Kidney glomerular epithelial cell (primary cell): ENCODE data around the gene DPEP2.
"Not testable (repeated sequence)": the region's sequence is repeated elsewhere in the genome, so short reads cannot be mapped to it uniquely, and the experiment has no call there.

Experiments used
- DNase-seq: peaks from one replicate; lab custom pipeline; 2025; lab: John Stamatoyannopoulos, UW

DPEP2 gene

DNA sequence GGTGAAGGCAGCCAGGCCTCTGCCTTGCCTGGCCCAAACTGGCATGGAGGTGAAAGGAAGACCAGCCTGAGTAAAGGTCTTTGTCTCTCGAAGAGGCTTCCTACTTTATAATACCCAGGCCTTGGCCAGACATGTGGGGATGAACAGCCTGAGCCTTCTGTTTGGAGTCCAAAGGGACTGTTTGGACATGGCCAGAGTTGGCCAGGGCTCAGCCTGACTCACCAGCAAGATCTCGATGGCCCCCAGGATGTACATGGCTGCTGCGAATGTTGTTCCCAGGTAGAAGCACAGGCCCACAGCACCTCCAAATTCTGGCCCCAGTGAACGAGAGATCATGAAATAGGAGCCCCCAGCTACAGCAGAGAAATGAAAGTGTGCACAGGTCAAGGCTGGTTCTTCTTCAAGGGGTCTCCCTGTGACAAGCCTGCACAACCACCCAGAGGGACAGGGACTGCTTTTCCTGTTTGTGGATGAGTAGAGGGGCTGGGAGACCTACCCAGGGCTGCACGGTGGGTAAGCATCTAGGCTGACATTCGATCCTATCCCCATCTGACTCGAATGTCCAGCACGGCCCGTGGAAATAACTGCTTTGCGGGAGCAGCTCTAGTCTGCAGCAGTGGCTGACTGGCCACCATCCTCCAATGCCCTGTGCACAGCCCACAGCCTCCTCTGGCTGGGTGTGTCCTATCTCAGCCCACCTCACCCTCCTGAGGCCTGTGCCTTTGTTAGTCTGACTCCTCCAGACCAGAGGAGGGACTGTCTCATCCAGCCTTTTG is 44.7 kb downstream of the DPEP2 start:
- no peak for DNase-seq

GRCh38 chr16:67953641-67954375 is 45.5 kb downstream of the DPEP2 start:
- DNase-seq, result no peak

DNA sequence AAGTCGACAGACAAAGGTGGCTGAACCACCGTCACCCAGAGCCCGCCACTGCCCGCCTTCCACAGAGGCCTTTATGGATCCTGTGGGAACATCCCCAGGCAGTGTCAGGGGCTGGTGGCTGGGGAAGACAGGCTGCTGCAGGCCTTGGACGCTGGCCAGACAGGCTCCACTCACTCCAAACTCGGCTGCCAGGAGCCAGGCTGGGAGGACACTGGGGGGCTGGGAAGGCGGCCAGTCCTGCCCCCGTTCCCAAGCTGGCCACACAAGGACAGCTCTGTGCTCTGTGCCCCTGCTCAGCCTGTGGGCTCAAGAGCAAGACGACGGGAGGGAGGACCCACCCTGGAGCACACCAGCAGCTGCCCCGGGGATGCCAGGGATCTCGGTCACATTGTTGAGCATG is 47.8 kb downstream of the DPEP2 start:
- no peak for DNase-seq

DNA sequence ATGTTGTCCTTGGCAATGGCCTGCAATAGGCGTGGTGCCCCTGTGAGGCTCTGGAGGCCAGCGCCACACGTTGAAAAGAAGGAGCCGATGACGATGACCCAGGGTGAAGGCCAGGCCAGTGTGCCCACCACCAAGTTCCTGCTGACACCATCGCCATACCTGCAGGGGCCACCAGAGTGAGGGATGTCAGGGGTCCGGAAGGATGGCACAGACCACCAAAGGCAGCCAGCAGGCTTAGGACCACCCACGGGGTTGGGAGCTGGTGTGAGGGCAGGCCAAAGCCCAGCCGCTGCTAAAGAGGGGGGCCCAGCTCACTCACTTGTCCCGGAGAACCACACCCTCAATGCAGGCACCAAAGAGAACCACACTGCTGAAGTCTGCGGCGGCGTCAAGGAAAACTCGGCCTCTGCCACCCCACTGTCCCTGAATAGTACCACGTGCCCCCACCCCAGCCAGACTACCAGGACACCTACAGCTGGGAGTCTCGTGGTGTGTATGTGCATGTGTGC is 48.9 kb downstream of the DPEP2 start:
- no peak for DNase-seq

GRCh38 chr16:67949645-67950044 is 49.6 kb downstream of the DPEP2 start:
- no peak for DNase-seq

- DNase-seq, result no peak
These were observed 51.3 kb downstream of the DPEP2 start for GRCh38 chr16:67948015-67948414.

GRCh38 chr16:67946966-67947558 is 52.2 kb downstream of the DPEP2 start:
- no peak for DNase-seq

DNA sequence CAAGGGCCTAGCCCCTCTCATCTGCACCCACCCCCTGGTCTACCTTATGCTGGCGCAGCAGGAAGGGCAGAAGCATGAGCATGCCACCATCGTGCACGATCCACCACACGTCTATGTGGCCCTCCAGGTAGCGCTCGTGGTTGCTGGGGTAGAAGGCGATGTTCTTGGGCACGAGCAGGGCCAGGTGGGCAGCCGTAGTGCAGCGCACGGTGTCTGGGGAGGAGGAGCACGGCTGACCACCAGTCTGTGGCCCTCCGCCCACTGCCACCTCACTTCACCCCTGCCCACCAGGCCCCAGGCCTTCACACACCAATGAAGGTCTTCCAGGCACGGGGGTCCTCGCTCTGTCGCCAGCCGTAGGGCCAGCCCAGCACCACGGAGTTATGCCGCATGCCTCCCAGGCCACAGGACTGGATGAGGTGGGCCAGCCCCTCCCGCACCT is 53.1 kb downstream of the DPEP2 start:
- DNase-seq, result no peak

GRCh38 chr16:67945392-67945933 is 53.8 kb downstream of the DPEP2 start:
- DNase-seq, result no peak

- DNase-seq, result no peak
These were observed 54.4 kb downstream of the DPEP2 start for GRCh38 chr16:67944690-67945391.

DNA sequence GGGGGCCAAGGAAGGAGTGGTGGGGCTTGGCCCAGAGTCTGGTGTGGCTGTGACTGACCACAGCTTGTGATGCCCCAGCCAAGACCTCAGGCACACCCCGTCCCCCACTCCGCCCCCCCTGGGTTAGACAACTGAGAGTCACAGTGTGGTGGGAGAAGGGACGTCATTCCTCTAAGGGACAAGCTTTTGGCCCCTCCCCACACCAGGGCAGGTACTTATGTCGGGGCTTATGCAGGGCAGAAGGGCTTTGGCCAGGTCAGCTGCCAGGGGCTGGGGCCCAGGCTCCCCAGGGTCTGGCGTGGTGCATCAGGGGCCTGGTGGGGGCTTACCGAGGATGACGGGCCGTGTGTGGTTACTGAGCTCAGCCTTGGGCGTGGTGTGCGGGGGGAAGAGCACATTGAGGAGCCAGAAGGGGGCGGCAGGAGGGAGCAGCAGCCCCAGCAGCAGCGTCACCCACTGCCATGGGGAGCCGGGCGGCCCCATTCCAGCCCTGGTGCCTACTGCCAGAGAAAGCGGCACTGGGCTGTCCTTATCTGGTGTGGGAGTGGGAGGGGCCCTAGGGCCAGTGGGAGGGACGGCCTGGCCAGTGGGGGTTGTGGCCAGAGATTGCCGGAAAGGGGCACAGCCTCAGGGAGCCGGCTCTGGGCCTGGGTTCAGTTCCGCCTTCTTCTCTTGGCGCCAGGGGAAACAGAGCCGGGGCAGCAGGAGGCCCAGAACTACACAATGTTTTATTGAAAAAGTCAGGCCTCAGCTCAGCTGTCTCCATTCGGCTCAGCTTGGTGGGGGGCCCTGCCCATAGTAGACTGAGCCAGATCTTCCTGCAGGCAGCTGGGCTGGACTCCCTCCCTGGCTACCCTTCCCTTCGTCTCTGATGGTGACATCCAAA is 55.4 kb downstream of the DPEP2 start, which contains the start of gene LCAT:
TSS of gene LCAT (minus strand) at position 502 of the 886 bp plus-strand sequence. CDS start at position 483, 19 bp downstream.
- DNase-seq, result no peak

DNA sequence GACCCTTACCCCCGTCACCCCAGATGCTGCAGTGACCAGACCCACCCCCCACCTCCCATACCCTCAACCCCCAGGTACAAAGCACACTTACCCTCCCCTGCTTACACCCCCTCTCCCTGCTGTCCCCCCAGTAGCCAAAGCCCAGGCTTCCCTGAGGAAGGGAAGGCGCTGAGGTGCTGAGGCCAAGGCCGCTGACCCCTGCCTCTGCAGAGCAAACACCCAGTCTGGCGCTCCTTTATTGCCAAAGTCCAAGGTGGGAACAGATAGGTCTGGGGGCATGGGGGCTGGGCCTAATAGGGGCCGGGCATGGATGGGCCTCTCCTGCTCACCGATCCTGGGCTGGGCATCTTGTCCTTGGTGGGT is 56.0 kb downstream of the DPEP2 start:
- no peak for DNase-seq

GRCh38 chr16:67942510-67943255 is 56.6 kb downstream of the DPEP2 start:
- DNase-seq, result no peak

DNA sequence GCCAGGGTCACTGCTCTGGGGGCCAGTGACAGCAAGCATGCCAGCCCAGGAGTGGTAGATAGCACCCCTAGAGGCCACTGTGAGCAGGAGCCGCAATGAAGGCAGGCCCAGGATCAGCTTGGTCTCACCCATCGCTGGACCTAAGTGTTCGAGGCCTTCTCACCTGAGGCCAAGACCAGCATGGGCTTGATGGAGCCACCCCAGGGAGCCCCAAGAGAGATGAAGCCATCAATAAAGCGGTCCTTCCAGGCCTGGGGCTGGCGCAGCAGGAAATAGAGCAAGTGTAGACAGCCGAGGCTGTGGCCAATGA is 57.1 kb downstream of the DPEP2 start:
- DNase-seq, result peak; percentile 11

- no peak for DNase-seq
These were observed 57.6 kb downstream of the DPEP2 start for GRCh38 chr16:67941469-67942199.

DNA sequence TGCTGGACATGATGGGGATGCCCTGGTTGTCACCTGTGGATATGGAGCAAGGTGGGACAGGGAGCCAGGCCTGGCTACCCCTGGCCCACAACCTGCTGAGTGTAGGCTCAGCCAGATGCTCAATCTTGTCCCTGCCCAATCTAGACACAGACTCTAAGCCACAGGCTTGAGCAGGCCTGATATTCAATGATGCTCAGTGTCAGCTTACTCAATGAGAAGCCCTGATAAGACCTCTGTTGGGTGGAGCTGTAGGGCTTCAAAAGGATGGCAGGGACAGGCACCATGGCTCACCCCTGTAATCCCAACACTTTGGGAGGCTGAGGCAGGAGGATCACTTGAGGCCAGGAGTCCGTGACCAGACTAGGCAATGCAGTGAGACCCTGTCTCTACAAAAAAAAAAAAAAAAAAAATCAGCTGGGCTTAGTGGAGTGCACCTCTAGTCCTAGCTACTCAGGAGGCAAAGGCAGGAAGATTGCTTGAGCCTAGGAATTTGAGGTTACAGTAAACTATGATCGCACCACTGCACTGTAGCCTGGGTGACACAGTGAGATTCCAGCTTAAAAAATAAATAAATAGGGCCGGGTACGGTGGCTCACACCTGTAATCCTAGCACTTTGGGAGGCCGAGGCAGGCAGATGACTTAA is 58.7 kb downstream of the DPEP2 start:
- DNase-seq, result no peak

DNA sequence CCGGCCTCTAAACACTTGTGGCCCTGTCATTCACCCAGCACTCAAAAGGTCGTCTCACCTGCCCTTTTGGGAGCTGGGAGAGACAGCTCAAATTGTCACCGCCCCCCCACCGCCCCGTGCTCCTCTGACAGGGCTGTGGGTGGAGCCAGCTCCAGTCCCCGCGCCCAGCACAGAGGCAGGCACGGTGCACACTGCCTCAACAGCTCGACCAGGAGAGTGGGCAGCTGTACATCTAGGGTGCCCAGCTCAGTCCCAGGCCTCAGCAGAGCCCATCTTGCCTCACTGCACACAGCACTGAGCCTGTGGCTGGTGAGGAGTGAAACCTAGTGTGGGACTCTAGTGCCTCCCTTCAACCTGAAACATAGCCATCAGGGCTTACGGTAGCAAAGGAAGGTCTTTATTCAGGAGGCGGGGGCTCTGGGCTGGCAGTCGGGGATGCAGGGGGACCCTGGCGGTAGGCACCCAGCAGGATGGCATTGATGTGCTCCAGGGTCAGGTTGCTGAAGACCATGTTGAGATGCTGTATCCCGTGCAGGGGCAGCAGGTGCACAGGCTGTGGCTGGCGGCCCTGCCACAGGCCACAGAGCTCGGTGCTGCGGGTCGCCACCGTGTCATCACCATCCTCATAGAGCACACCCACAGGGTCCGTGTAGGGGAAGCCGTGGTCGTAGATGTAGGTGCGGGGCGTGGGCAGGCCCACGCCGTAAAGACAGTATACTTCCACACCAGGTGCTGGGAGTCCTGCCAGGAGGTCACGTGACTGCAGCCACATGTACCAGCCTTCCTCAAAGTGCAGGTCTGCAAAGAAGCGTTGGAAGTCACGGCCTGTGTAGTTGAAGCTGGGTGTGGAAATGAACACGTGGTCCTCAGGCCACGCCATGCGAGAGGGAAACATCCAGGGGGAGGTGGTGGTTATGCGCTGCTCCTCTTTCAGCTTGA is 59.5 kb downstream of the DPEP2 start:
- no peak for DNase-seq

DNA sequence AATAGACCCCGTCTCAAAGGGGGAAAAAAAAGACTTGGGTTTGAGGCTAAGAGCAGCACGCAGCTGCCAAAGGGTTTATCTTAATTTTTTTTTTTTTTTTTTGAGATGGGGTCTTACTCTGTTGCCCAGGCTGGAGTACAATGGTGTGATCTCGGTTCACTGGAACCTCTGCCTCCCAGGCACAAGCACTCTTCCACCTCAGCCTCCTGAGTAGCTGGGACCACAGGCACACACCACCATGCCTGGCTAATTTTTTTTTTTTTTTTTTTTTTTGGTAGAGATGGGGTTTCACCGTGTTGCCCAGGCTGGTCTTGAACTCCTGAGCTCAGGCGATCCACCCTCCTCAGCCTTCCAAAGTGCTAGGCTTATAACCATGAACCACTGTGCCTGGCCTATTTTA is 61.6 kb downstream of the DPEP2 start:
- not testable (repeated sequence) for DNase-seq
